HCT116 (cell line): Measurements from ENCODE around the gene STT3B. TPM values are rescaled to one million over a fixed set of nuclear protein-coding genes. Genes with fewer than 3 reads are reported as not detected.

Source experiments
- ATAC-seq: fragments of 200-7000 bp; cut with Tn5 transposase; 2 replicates; pipeline ENCODE4 v1.9.1; 2020; ENCODE audit warnings: mild to moderate bottlenecking, moderate library complexity
- BruUV-seq: library from RNA; stranded (reverse); fragments of 400-500 nt; replicated peaks from 2 replicates; lab custom pipeline; 2021; lab: Mats Ljungman, UMichigan
- CTCF ChIA-PET: fragments of 300-600 bp; sonication (Branson Sonifier 250); formaldehyde crosslinking; loops from one replicate; lab custom pipeline; 2021; ENCODE audit warnings: antibody characterized with exemption; lab: Charles Lee
- POLR2A ChIA-PET: fragments of 300-600, 350-600 bp; sonication (Branson Sonifier 250); formaldehyde crosslinking; loops from one replicate; lab custom pipeline; 2021; ENCODE audit warnings: antibody characterized with exemption; lab: Charles Lee
- RAD21 ChIA-PET, 2 experiments: fragments of 300-600 bp; sonication (Branson Sonifier 250); formaldehyde crosslinking; loops; one replicate each; lab custom pipeline; 2023; ENCODE audit warnings: low total read pairs in 2 of 2; ENCODE audit not compliant: uncharacterized antibody in 2 of 2, unreplicated experiment in 2 of 2, low non-redundant PET in 1 of 2; lab: Charles Lee
- DNase-seq: peaks from one replicate; pipeline ENCODE4 v3.0.0-alpha.2; 2010; ENCODE audit warnings: low read depth, low spot score
- H2AFZ ChIP-seq: fragments of 200-600 bp; shearing (Covaris generic), sonication (generic); 2 replicates; pipeline ENCODE4 v1.6.1; 2017; ENCODE audit warnings: low read depth, mixed run types, mixed read lengths, antibody characterized with exemption, low read length; ENCODE audit not compliant: poor library complexity, severe bottlenecking
- H3K27ac ChIP-seq: 2 replicates; pipeline ENCODE4 v1.5.1; 2012; ENCODE audit warnings: low read depth, low read length
- H3K27me3 ChIP-seq: fragments of 200-600 bp; sonication (generic); 2 replicates; pipeline ENCODE4 v1.6.1; 2016; ENCODE audit warnings: mixed run types, low read length, mixed read lengths; ENCODE audit not compliant: insufficient read depth
- H3K36me3 ChIP-seq, 2 experiments: fragments of 200-500 bp in 1 of 2; fragments of 200-600 bp in 1 of 2; sonication (Bioruptor generic) in 1 of 2; sonication (generic) in 1 of 2; 2 replicates each; pipeline versions ENCODE4 v1.5.1 to v1.6.1; 2014 to 2016; ENCODE audit warnings: low read length in 2 of 2, inconsistent platforms in 1 of 2, mixed read lengths in 1 of 2, mixed run types in 1 of 2; ENCODE audit not compliant: insufficient read depth in 2 of 2, control insufficient read depth in 1 of 2
- H3K4me1 ChIP-seq, 2 experiments: fragments of 200-600 bp in 1 of 2; sonication (generic) in 1 of 2; 2 replicates each; pipeline versions ENCODE4 v1.5.1 to v1.6.1; 2012 to 2017; ENCODE audit warnings: low read length in 2 of 2, inconsistent platforms in 1 of 2, mild to moderate bottlenecking in 1 of 2, mixed read lengths in 1 of 2, mixed run types in 1 of 2, moderate library complexity in 1 of 2; ENCODE audit not compliant: insufficient read depth in 2 of 2, control insufficient read depth in 1 of 2
- H3K4me2 ChIP-seq: fragments of 200-600 bp; sonication (generic); 2 replicates; pipeline ENCODE4 v1.6.1; 2017; ENCODE audit warnings: mixed run types, low read length, mixed read lengths
- H3K4me3 ChIP-seq, 2 experiments: fragments of 200-600 bp in 1 of 2; sonication (generic) in 1 of 2; replicated peaks in 1 of 2; 2 replicates each; pipeline ENCODE4 v1.5.1; 2011 to 2016; ENCODE audit warnings: low read length in 2 of 2, control low read depth in 1 of 2, low read depth in 1 of 2, mild to moderate bottlenecking in 1 of 2, mixed read lengths in 1 of 2, mixed run types in 1 of 2
- H3K79me2 ChIP-seq: fragments of 200-600 bp; sonication (generic); 2 replicates; pipeline ENCODE4 v1.6.1; 2017; ENCODE audit warnings: mild to moderate bottlenecking, mixed run types, low read length, moderate library complexity, mixed read lengths; ENCODE audit not compliant: insufficient read depth
- H3K9ac ChIP-seq: fragments of 200-600 bp; sonication (generic); 2 replicates; pipeline ENCODE4 v1.6.1; 2016; ENCODE audit warnings: low read length, mixed read lengths
- H3K9me2 ChIP-seq: fragments of 200-600 bp; sonication (generic), shearing (Covaris generic); 2 replicates; pipeline ENCODE4 v1.6.1; 2017; ENCODE audit warnings: mixed run types, mild to moderate bottlenecking, moderate library complexity; ENCODE audit not compliant: insufficient read depth
- H3K9me3 ChIP-seq, 2 experiments: fragments of 200-500 bp in 1 of 2; fragments of 200-600 bp in 1 of 2; sonication (Bioruptor generic) in 1 of 2; sonication (generic) in 1 of 2; 2 replicates each; pipeline ENCODE4 v1.6.1; 2014 to 2017; ENCODE audit warnings: low read length in 2 of 2, mixed read lengths in 2 of 2, inconsistent platforms in 1 of 2, low read depth in 1 of 2, mild to moderate bottlenecking in 1 of 2, mixed run types in 1 of 2, moderate library complexity in 1 of 2; ENCODE audit not compliant: control insufficient read depth in 1 of 2, insufficient read depth in 1 of 2
- H4K20me1 ChIP-seq: fragments of 200-600 bp; sonication (generic), shearing (Covaris generic); 2 replicates; pipeline ENCODE4 v1.6.1; 2017; ENCODE audit warnings: mixed run types, mild to moderate bottlenecking, moderate library complexity; ENCODE audit not compliant: insufficient read depth
- CBX3 ChIP-seq: IDR thresholded peaks from 2 replicates; pipeline ENCODE4 v1.6.1; 2012; ENCODE audit warnings: low read depth
- ELF1 ChIP-seq: IDR thresholded peaks from 2 replicates; pipeline ENCODE4 v1.6.1; 2012; ENCODE audit warnings: low read depth, borderline replicate concordance
- EZH2phosphoT487 ChIP-seq: fragments of 200-600 bp; IDR thresholded peaks from 2 replicates; pipeline ENCODE4 v1.6.1; 2018; ENCODE audit warnings: antibody characterized with exemption, borderline replicate concordance
- FOSL1 ChIP-seq: IDR thresholded peaks from 2 replicates; pipeline ENCODE4 v1.6.1; 2012; ENCODE audit warnings: low read depth
- MAX ChIP-seq: IDR thresholded peaks from 2 replicates; pipeline ENCODE4 v1.6.1; 2012
- POLR2A ChIP-seq: IDR thresholded peaks from 2 replicates; pipeline ENCODE4 v1.7.0; 2011; ENCODE audit warnings: borderline replicate concordance; ENCODE audit not compliant: insufficient read depth, insufficient read length; ENCODE audit errors: extremely low read depth
- SP1 ChIP-seq: IDR thresholded peaks from 2 replicates; pipeline ENCODE4 v1.6.1; 2012; ENCODE audit warnings: low read depth
- SRF ChIP-seq: IDR thresholded peaks from 2 replicates; pipeline ENCODE4 v1.6.1; 2012; ENCODE audit warnings: low read depth
- ZNF274 ChIP-seq: fragments of 200-500 bp; sonication (Bioruptor generic); IDR thresholded peaks from 2 replicates; pipeline ENCODE4 v1.6.1; 2014; ENCODE audit warnings: mild to moderate bottlenecking, low read depth, low read length, inconsistent platforms
- intact Hi-C: fragments of 100-400 bp; cut with micrococcal nuclease; formaldehyde crosslinking; loops from 2 replicates; pipeline ENCODE4 v1.10.0; 2022
- total RNA-seq: library from RNA; stranded (reverse); gene quantifications from one replicate; pipeline ENCODE4 v1.2.1, GENCODE V29; 2021; ENCODE audit not compliant: unreplicated experiment

The STT3B gene
- total RNA-seq, 1 experiment from 2014 or later, result 131 TPM

DNA sequence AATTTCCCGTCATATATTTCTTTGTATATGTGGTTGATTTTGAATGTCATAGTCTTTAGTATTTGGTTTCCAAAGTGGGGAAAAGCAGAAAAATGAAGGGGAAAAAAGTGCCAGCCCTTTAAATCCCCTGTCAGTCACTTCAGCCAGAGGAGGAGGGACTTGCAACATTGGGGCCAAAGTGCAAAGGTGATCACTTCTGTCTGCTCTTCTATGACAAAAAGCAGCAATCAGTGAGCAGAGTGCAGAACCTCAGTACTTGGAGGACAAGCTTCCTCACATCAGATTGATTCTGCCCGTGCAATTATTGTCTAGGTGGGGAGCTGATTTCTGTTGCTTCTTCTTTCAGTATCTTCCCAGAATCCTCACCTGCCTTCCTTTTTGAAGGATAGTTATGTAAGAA is 60.0 kb downstream of the STT3B start:
- POLR2A ChIA-PET, result no interaction called here
- no peak overlapping the region for H2AFZ ChIP-seq
- H4K20me1 ChIP-seq, result peaks cover 17% of the 10 kb centered on the region; the same call in 1 of the 2 replicates
- H3K9ac ChIP-seq, result no peak overlapping the region
- H3K4me2 ChIP-seq, result no peak overlapping the region
- TF ChIP-seq CBX3, result no peak
- no peak for TF ChIP-seq EZH2phosphoT487
- TF ChIP-seq FOSL1, result no peak
- TF ChIP-seq SRF, result no peak
- no peak for TF ChIP-seq SP1
- no peak for TF ChIP-seq ELF1
- TF ChIP-seq, all 23 proteins: peak for 0
- peaks cover 0 to 10% of the 10 kb centered on the region in 2 experiments; a peak in 1 of 4 replicates for H3K36me3 ChIP-seq
- no TSS peak for BruUV-seq
- H3K9me3 ChIP-seq, result no peaks in the 10 kb centered on the region
- RAD21 ChIA-PET, result no interaction called here
- CTCF ChIA-PET, result no interaction called here
- H3K27ac ChIP-seq, result no peak overlapping the region
- no peak for DNase-seq
- no peaks in the 10 kb centered on the region for H3K4me1 ChIP-seq
- H3K79me2 ChIP-seq, result peaks cover 90% of the 10 kb centered on the region
- no peaks in the 10 kb centered on the region for H3K9me2 ChIP-seq
- no peaks in the 10 kb centered on the region for H3K27me3 ChIP-seq
- no peak for ATAC-seq
- no peak overlapping the region for H3K4me3 ChIP-seq
- intact Hi-C loops, result no loop called here

GRCh38 chr3:31596176-31596575 is 63.5 kb downstream of the STT3B start:
- ChIA-PET RAD21 (no interaction called here), POLR2A (no interaction called here), CTCF (no interaction called here)
- H3K27ac ChIP-seq, result no peak overlapping the region
- H3K4me2 ChIP-seq, result no peak overlapping the region
- no peaks in the 10 kb centered on the region for H3K4me1 ChIP-seq
- no TSS peak for BruUV-seq
- H3K9me2 ChIP-seq, result no peaks in the 10 kb centered on the region
- no peak overlapping the region for H3K9ac ChIP-seq
- H4K20me1 ChIP-seq, result peaks cover 10% of the 10 kb centered on the region
- peaks cover 73% of the 10 kb centered on the region for H3K79me2 ChIP-seq
- no peaks in the 10 kb centered on the region for H3K9me3 ChIP-seq
- DNase-seq, result no peak
- ATAC-seq, result no peak
- TF ChIP-seq POLR2A (no peak), CBX3 (no peak), ZNF274 (no peak), MAX (no peak)
- H3K4me3 ChIP-seq, result no peak overlapping the region
- H2AFZ ChIP-seq, result no peak overlapping the region
- intact Hi-C loops, result no loop called here
- H3K27me3 ChIP-seq, result no peaks in the 10 kb centered on the region
- peaks cover 0 to 9% of the 10 kb centered on the region in 2 experiments; a peak in 1 of 4 replicates for H3K36me3 ChIP-seq
